Panc1 (cell line): ENCODE results near the gene OR4X1. TPM values are rescaled to one million over a fixed set of nuclear protein-coding genes. Genes with fewer than 3 reads are reported as not detected.

Experiments
- ATAC-seq: fragments of 200-7000 bp; cut with Tn5 transposase; 2 replicates; pipeline ENCODE4 v1.9.1; 2020; ENCODE audit warnings: mild to moderate bottlenecking, moderate library complexity
- Bru-seq: library from RNA; stranded (reverse); fragments of 400-500 nt; gene quantifications from one replicate; lab custom pipeline; 2021; lab: Mats Ljungman, UMichigan
- BruChase-seq, 2 experiments: library from RNA; stranded (reverse); fragments of 400-500 nt; gene quantifications; one replicate each; lab custom pipeline; 2021; lab: Mats Ljungman, UMichigan
- BruUV-seq: library from RNA; stranded (reverse); fragments of 400-500 nt; replicated peaks from 2 replicates; lab custom pipeline; 2021; lab: Mats Ljungman, UMichigan
- CTCF ChIA-PET: fragments of 300-600 bp; sonication (Branson Sonifier 250); formaldehyde crosslinking; loops from one replicate; lab custom pipeline; 2022; ENCODE audit warnings: antibody characterized with exemption; lab: Charles Lee
- POLR2A ChIA-PET: fragments of 300-600 bp; sonication (Branson Sonifier 250); formaldehyde crosslinking; loops from one replicate; lab custom pipeline; 2022; ENCODE audit warnings: antibody characterized with exemption; lab: Charles Lee
- DNase-seq: peaks from one replicate; pipeline ENCODE4 v3.0.0-alpha.2; 2010; ENCODE audit warnings: low read depth, low spot score
- H3K27ac ChIP-seq: 2 replicates; pipeline ENCODE4 v1.5.1; 2011; ENCODE audit warnings: mild to moderate bottlenecking, low read length, inconsistent platforms
- H3K27me3 ChIP-seq: fragments of 200-500 bp; sonication (Bioruptor generic); 2 replicates; pipeline ENCODE4 v1.6.0; 2014; ENCODE audit warnings: low read length, inconsistent platforms; ENCODE audit not compliant: control insufficient read depth, insufficient read depth
- H3K36me3 ChIP-seq: fragments of 200-500 bp; sonication (Bioruptor generic); 2 replicates; pipeline ENCODE4 v1.5.1; 2014; ENCODE audit warnings: inconsistent platforms, mild to moderate bottlenecking, low read length, moderate library complexity; ENCODE audit not compliant: control insufficient read depth, insufficient read depth
- H3K4me1 ChIP-seq: 2 replicates; pipeline ENCODE4 v1.5.1; 2011; ENCODE audit warnings: inconsistent platforms, mild to moderate bottlenecking, low read length, moderate library complexity; ENCODE audit not compliant: control insufficient read depth, insufficient read depth
- H3K4me3 ChIP-seq, 2 experiments: 2 replicates each; pipeline ENCODE4 v1.5.1; 2011 to 2012; ENCODE audit warnings: low read depth in 2 of 2, low read length in 2 of 2, mild to moderate bottlenecking in 2 of 2, inconsistent platforms in 1 of 2, moderate library complexity in 1 of 2
- H3K9me3 ChIP-seq: fragments of 200-500 bp; sonication (Bioruptor generic); 2 replicates; pipeline ENCODE4 v1.5.1; 2014; ENCODE audit warnings: low read depth, mild to moderate bottlenecking, inconsistent platforms, low read length, moderate library complexity; ENCODE audit not compliant: control insufficient read depth, insufficient read depth
- CTCF ChIP-seq: fragments of 450-650 bp; IDR thresholded peaks from 2 replicates; pipeline ENCODE4 v1.5.1; 2017; ENCODE audit warnings: mild to moderate bottlenecking
- POLR2AphosphoS5 ChIP-seq: IDR thresholded peaks from 2 replicates; pipeline ENCODE4 v1.6.1; 2012; ENCODE audit warnings: mild to moderate bottlenecking, low read depth, low read length, moderate library complexity
- SIN3A ChIP-seq: IDR thresholded peaks from 2 replicates; pipeline ENCODE4 v1.6.1; 2012; ENCODE audit warnings: low read depth, mild to moderate bottlenecking, low read length, moderate library complexity, borderline replicate concordance; ENCODE audit not compliant: insufficient read depth
- TCF7L2 ChIP-seq: IDR thresholded peaks from 2 replicates; pipeline ENCODE4 v1.6.1; 2011; ENCODE audit warnings: mild to moderate bottlenecking, low read depth, low read length, inconsistent platforms
- in situ Hi-C: cut with HindIII; loops from 2 replicates; pipeline ENCODE4 v1.10.0; 2016; ENCODE audit warnings: low sequenced_read_pairs, low pct_unique_long_range_greater_than_20kb
- intact Hi-C: fragments of 100-400 bp; cut with micrococcal nuclease; formaldehyde crosslinking; loops from one replicate; pipeline ENCODE4 v1.10.0; 2022; ENCODE audit not compliant: unreplicated experiment
- long read RNA-seq: library from polyadenylated mRNA; unstranded; transcript quantifications from one replicate; pipeline ENCODE4 v2.0.0, GENCODE V29; 2021; ENCODE audit not compliant: unreplicated experiment
- polyA plus RNA-seq: library from polyadenylated mRNA; unstranded; fragments of >200 nt; gene quantifications from one replicate; pipeline ENCODE4 v1.2.1, GENCODE V29; 2012; ENCODE audit warnings: missing spikeins; ENCODE audit not compliant: insufficient read length
- total RNA-seq: library from RNA; stranded (reverse); gene quantifications from one replicate; pipeline ENCODE4 v1.2.1, GENCODE V29; 2021; ENCODE audit not compliant: unreplicated experiment
- TF ChIP-seq, protein P1 (sequence below), 2 experiments: IDR thresholded peaks; 2 replicates each; pipeline ENCODE4 v1.6.1; 2011 to 2012; ENCODE audit warnings: low read depth in 2 of 2, control low read depth in 1 of 2, low read length in 1 of 2, mild to moderate bottlenecking in 1 of 2, moderate library complexity in 1 of 2; ENCODE audit not compliant: insufficient read depth in 1 of 2

Gene OR4X1, protein sequence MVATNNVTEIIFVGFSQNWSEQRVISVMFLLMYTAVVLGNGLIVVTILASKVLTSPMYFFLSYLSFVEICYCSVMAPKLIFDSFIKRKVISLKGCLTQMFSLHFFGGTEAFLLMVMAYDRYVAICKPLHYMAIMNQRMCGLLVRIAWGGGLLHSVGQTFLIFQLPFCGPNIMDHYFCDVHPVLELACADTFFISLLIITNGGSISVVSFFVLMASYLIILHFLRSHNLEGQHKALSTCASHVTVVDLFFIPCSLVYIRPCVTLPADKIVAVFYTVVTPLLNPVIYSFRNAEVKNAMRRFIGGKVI
- not detected for total RNA-seq
- polyA plus RNA-seq, result not detected
- Bru-seq, nascent RNA, result not detected
- not detected for BruChase-seq, experiment 1, labeled RNA remaining after a 2-hour chase
- BruChase-seq, experiment 2, labeled RNA remaining after a 6-hour chase, result not detected
- long read RNA-seq, result 0 reads

GRCh38 chr11:48263423-48263911 is at the start of gene OR4X1:
Gene OR4X1, plus strand, starts transcription at chr11:48263861. Its CDS starts 0 bp downstream, at chr11:48263861.
- ATAC-seq, result no peak
- Histone ChIP-seq H3K9me3 (no peaks in the 10 kb centered on the region), H3K4me1 (no peaks in the 10 kb centered on the region), H3K27me3 (no peaks in the 10 kb centered on the region), H3K27ac (no peak within 1 kb of the TSS), H3K36me3 (no peaks in the 10 kb centered on the region), H3K4me3 (no peak within 1 kb of the TSS)
- no peak for TF ChIP-seq SIN3A
- TF ChIP-seq, protein P1, sequence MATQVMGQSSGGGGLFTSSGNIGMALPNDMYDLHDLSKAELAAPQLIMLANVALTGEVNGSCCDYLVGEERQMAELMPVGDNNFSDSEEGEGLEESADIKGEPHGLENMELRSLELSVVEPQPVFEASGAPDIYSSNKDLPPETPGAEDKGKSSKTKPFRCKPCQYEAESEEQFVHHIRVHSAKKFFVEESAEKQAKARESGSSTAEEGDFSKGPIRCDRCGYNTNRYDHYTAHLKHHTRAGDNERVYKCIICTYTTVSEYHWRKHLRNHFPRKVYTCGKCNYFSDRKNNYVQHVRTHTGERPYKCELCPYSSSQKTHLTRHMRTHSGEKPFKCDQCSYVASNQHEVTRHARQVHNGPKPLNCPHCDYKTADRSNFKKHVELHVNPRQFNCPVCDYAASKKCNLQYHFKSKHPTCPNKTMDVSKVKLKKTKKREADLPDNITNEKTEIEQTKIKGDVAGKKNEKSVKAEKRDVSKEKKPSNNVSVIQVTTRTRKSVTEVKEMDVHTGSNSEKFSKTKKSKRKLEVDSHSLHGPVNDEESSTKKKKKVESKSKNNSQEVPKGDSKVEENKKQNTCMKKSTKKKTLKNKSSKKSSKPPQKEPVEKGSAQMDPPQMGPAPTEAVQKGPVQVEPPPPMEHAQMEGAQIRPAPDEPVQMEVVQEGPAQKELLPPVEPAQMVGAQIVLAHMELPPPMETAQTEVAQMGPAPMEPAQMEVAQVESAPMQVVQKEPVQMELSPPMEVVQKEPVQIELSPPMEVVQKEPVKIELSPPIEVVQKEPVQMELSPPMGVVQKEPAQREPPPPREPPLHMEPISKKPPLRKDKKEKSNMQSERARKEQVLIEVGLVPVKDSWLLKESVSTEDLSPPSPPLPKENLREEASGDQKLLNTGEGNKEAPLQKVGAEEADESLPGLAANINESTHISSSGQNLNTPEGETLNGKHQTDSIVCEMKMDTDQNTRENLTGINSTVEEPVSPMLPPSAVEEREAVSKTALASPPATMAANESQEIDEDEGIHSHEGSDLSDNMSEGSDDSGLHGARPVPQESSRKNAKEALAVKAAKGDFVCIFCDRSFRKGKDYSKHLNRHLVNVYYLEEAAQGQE (IDR thresholded peaks at IDR 0.05; ENCODE audit: insufficient read depth in 1 of 2, low read depth in 2 of 2, low read length in 1 of 2), result no peak
- TF ChIP-seq TCF7L2, result no peak
- no peak for TF ChIP-seq POLR2AphosphoS5
- no peak for TF ChIP-seq CTCF
- CTCF ChIA-PET, result no interaction called here
- in situ Hi-C loops, result no loop called here
- DNase-seq, result no peak
- POLR2A ChIA-PET, result no interaction called here
- BruUV-seq, result no TSS peak
- intact Hi-C loops, result no loop called here

- TF ChIP-seq CTCF (no peak), POLR2AphosphoS5 (no peak), SIN3A (no peak), TCF7L2 (no peak)
- TF ChIP-seq, protein P1 (IDR thresholded peaks at IDR 0.05; ENCODE audit: insufficient read depth in 1 of 2, low read depth in 2 of 2, low read length in 1 of 2), result no peak
- H3K36me3 ChIP-seq, result no peaks in the 10 kb centered on the region
- no peak for DNase-seq
- H3K27ac ChIP-seq, result no peak within 1 kb of the TSS
- no TSS peak for BruUV-seq
- intact Hi-C loops (no loop called here), in situ Hi-C loops (no loop called here)
- ATAC-seq, result no peak
- CTCF ChIA-PET, result no interaction called here
- H3K4me3 ChIP-seq, result no peak within 1 kb of the TSS
- POLR2A ChIA-PET, result no interaction called here
- no peaks in the 10 kb centered on the region for H3K27me3 ChIP-seq
- H3K4me1 ChIP-seq, result no peaks in the 10 kb centered on the region
- no peaks in the 10 kb centered on the region for H3K9me3 ChIP-seq
Observed at GRCh38 chr11:48216510-48216909, 47.2 kb upstream of the OR4X1 start, which contains the start of gene OR4B1. Gene OR4B1, plus strand, starts transcription at chr11:48216810. Its CDS starts 0 bp downstream, at chr11:48216810.
